Endothelial cell of umbilical vein (primary cell): ENCODE results near the gene CHST3. TPM values are rescaled to one million over a fixed set of nuclear protein-coding genes. Genes with fewer than 3 reads are reported as not detected.

Experiments used
- BruUV-seq: library from RNA; stranded (reverse); fragments of 400-500 nt; replicated peaks from 2 replicates; lab custom pipeline; 2021; lab: Mats Ljungman, UMichigan
- CTCF ChIA-PET: fragments of 300-600, 350-600 bp; sonication (Branson Sonifier 250); formaldehyde crosslinking; loops from one replicate; lab custom pipeline; 2021; ENCODE audit warnings: antibody characterized with exemption, inconsistent platforms; lab: Charles Lee
- POLR2A ChIA-PET: fragments of 300-600, 350-600 bp; sonication (Branson Sonifier 250); formaldehyde crosslinking; loops from one replicate; lab custom pipeline; 2021; ENCODE audit warnings: antibody characterized with exemption, inconsistent platforms; lab: Charles Lee
- DNase-seq: peaks from one replicate; pipeline ENCODE4 v3.0.0-alpha.2; 2011; ENCODE audit warnings: low read depth, low spot score
- FAIRE-seq: peaks from 2 replicates; lab custom pipeline; 2011; peaks lifted over from hg19 to GRCh38; lab: Jason Lieb, UNC
- H2AFZ ChIP-seq: 2 replicates; pipeline ENCODE4 v1.6.0; 2012; ENCODE audit warnings: low read depth, low read length, control low read depth, inconsistent platforms
- H3K27ac ChIP-seq: 2 replicates; pipeline ENCODE4 v1.5.1; 2011; ENCODE audit warnings: low read depth, mild to moderate bottlenecking, control low read depth, low read length, moderate library complexity; ENCODE audit not compliant: insufficient read depth
- H3K27me3 ChIP-seq, 2 experiments: 2 replicates each; pipeline versions ENCODE4 v1.6.0 to v1.6.1; 2011; ENCODE audit warnings: low read length in 2 of 2, mixed read lengths in 1 of 2; ENCODE audit not compliant: control insufficient read depth in 2 of 2, insufficient read depth in 2 of 2
- H3K36me3 ChIP-seq, 2 experiments: 2 replicates in 1 of 2; 3 replicates in 1 of 2; pipeline ENCODE4 v1.5.1; 2011; ENCODE audit warnings: low read length in 2 of 2, mild to moderate bottlenecking in 1 of 2, moderate library complexity in 1 of 2; ENCODE audit not compliant: control insufficient read depth in 2 of 2, insufficient read depth in 2 of 2; ENCODE audit errors: extremely low read depth in 1 of 2
- H3K4me1 ChIP-seq: 3 replicates; pipeline ENCODE4 v1.5.1; 2011; ENCODE audit warnings: mild to moderate bottlenecking, low read length; ENCODE audit not compliant: control insufficient read depth, insufficient read depth; ENCODE audit errors: extremely low read depth
- H3K4me2 ChIP-seq: 2 replicates; pipeline ENCODE4 v1.6.1; 2011; ENCODE audit warnings: low read length, control low read depth, mixed read lengths; ENCODE audit not compliant: insufficient read depth
- H3K4me3 ChIP-seq, 3 experiments: fragments of 200-600 bp in 1 of 3; sonication (generic), shearing (Covaris generic) in 1 of 3; replicated peaks in 1 of 3; 2 replicates each; pipeline ENCODE4 v1.5.1; 2011 to 2016; ENCODE audit warnings: control low read depth in 3 of 3, low read length in 3 of 3, mild to moderate bottlenecking in 2 of 3, inconsistent platforms in 1 of 3, low read depth in 1 of 3, moderate library complexity in 1 of 3; ENCODE audit not compliant: insufficient read depth in 1 of 3
- H3K79me2 ChIP-seq: 2 replicates; pipeline ENCODE4 v1.6.0; 2012; ENCODE audit warnings: low read length, inconsistent platforms; ENCODE audit not compliant: control insufficient read depth, insufficient read depth
- H3K9ac ChIP-seq: replicated peaks from 2 replicates; pipeline ENCODE3; 2011; ENCODE audit warnings: low read length, control low read depth; ENCODE audit not compliant: insufficient read depth; ENCODE audit errors: extremely low read depth
- H3K9me1 ChIP-seq: replicated peaks from 3 replicates; pipeline ENCODE4 v1.6.0; 2011; ENCODE audit warnings: mild to moderate bottlenecking, low read length; ENCODE audit not compliant: control insufficient read depth, insufficient read depth; ENCODE audit errors: extremely low read depth
- H3K9me3 ChIP-seq: replicated peaks from 2 replicates; pipeline ENCODE4 v1.5.1; 2012; ENCODE audit warnings: low read length, inconsistent platforms; ENCODE audit not compliant: control insufficient read depth, insufficient read depth
- H4K20me1 ChIP-seq: replicated peaks from 2 replicates; pipeline ENCODE3; 2011; ENCODE audit warnings: mild to moderate bottlenecking, low read length; ENCODE audit not compliant: control insufficient read depth, insufficient read depth; ENCODE audit errors: extremely low read depth
- EZH2 ChIP-seq: IDR thresholded peaks from 2 replicates; pipeline ENCODE4 v1.6.1; 2012; ENCODE audit warnings: borderline replicate concordance, low read depth, mild to moderate bottlenecking, moderate library complexity, low read length, inconsistent platforms; ENCODE audit not compliant: severe bottlenecking
- FOS ChIP-seq: IDR thresholded peaks from 2 replicates; pipeline ENCODE4 v1.6.1; 2011; ENCODE audit warnings: mild to moderate bottlenecking, low read length, moderate library complexity, borderline replicate concordance; ENCODE audit not compliant: insufficient read depth
- GATA2 ChIP-seq: IDR thresholded peaks from 2 replicates; pipeline ENCODE4 v1.7.0; 2011; ENCODE audit warnings: low read depth, mild to moderate bottlenecking, moderate library complexity, mixed read lengths, low read length; ENCODE audit not compliant: insufficient read length, insufficient read depth
- JUN ChIP-seq: IDR thresholded peaks from 2 replicates; pipeline ENCODE4 v1.6.1; 2011; ENCODE audit warnings: borderline replicate concordance, low read depth; ENCODE audit not compliant: insufficient read length, insufficient read depth
- MYC ChIP-seq: IDR thresholded peaks from one replicate; pipeline ENCODE4 v1.6.1; 2011; ENCODE audit warnings: mild to moderate bottlenecking, low read depth, low read length
- POLR2A ChIP-seq: IDR thresholded peaks from 2 replicates; pipeline ENCODE4 v1.6.1; 2012; ENCODE audit warnings: low read depth, mild to moderate bottlenecking, control low read depth, low read length
- POLR2AphosphoS5 ChIP-seq: IDR thresholded peaks from 2 replicates; pipeline ENCODE4 v1.6.1; 2012; ENCODE audit warnings: low read depth, mild to moderate bottlenecking, control low read depth, low read length, moderate library complexity; ENCODE audit not compliant: insufficient read depth
- dilution Hi-C: fragments of 300-500 bp; cut with MboI; formaldehyde crosslinking; loops from one replicate; pipeline ENCODE4 v1.15.0; 2019; ENCODE audit warnings: low sequenced_read_pairs; ENCODE audit not compliant: extremely low pct_ligation_motif_present
- intact Hi-C: fragments of 100-400 bp; cut with micrococcal nuclease; formaldehyde crosslinking; loops from one replicate; pipeline ENCODE4 v1.10.0; 2022
- polyA plus RNA-seq, 4 experiments: library from polyadenylated mRNA; depleted of rRNA in 3 of 4; stranded (reverse) in 3 of 4; unstranded in 1 of 4; fragments of >200 nt; gene quantifications; 2 replicates each; pipeline versions ENCODE4 v1.2.1 to v1.2.3, GENCODE V29; 2011 to 2012; ENCODE audit warnings: missing spikeins in 1 of 4
- total RNA-seq: library from RNA; stranded (reverse); gene quantifications from 2 replicates; pipeline ENCODE4 v1.2.3, GENCODE V29; 2021
- TF ChIP-seq, protein P1 (sequence below), 2 donors: IDR thresholded peaks; 1 replicate in 1 of 2; 2 replicates in 1 of 2; pipeline ENCODE4 v1.5.1; 2011; ENCODE audit warnings: low read length in 2 of 2, mild to moderate bottlenecking in 2 of 2, moderate library complexity in 2 of 2, control low read depth in 1 of 2, inconsistent platforms in 1 of 2, low read depth in 1 of 2; ENCODE audit not compliant: insufficient read depth in 1 of 2; ENCODE audit errors: extremely low read depth in 1 of 2
- TF ChIP-seq, protein P2 (sequence below): IDR thresholded peaks from 2 replicates; pipeline ENCODE4 v1.6.1; 2011; ENCODE audit not compliant: insufficient read depth, insufficient read length

CHST3 gene
- total and polyA plus RNA-seq, 2 donors (not counting 3 experiments of a cell fraction or from before 2014, with no cell fraction given), result 5.5 to 11.5 TPM

DNA sequence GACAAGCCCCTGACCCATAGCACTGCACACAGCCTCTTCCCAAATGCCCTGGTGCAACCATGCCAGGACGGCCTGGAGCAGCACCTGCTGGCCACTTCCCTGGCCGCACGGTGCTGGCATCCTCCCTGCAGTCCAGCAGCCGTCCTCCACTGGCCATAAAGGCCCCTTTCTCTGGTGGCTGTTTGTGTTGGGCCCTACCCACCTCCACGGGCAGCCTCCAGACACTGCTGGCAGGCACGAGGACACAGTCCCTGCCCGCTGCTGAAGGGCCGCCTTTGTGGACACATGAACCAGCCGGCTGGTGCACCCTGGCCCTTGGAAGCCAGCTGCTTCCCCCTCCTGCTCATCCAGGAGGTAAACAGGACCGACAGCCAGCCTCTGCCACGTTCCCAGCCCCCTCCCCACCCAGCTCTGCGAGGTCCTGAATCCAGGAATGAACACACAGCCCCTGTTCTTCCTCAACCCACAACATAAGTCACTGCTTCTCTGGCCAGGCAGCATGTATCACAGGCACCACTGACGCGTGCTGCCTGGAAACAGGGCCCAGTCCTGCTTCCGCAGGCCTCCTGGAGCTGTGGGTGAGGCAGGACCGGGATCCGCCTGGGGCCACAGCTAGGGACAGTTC is 80.3 kb downstream of the CHST3 start:
- no TSS peak for BruUV-seq
- H4K20me1 ChIP-seq, result no peaks in the 10 kb centered on the region
- no peak overlapping the region for H3K4me2 ChIP-seq
- H3K9me1 ChIP-seq, result no peaks in the 10 kb centered on the region
- peak; percentile 21 for FAIRE-seq
- TF ChIP-seq, protein P1, sequence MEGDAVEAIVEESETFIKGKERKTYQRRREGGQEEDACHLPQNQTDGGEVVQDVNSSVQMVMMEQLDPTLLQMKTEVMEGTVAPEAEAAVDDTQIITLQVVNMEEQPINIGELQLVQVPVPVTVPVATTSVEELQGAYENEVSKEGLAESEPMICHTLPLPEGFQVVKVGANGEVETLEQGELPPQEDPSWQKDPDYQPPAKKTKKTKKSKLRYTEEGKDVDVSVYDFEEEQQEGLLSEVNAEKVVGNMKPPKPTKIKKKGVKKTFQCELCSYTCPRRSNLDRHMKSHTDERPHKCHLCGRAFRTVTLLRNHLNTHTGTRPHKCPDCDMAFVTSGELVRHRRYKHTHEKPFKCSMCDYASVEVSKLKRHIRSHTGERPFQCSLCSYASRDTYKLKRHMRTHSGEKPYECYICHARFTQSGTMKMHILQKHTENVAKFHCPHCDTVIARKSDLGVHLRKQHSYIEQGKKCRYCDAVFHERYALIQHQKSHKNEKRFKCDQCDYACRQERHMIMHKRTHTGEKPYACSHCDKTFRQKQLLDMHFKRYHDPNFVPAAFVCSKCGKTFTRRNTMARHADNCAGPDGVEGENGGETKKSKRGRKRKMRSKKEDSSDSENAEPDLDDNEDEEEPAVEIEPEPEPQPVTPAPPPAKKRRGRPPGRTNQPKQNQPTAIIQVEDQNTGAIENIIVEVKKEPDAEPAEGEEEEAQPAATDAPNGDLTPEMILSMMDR (IDR thresholded peaks at IDR 0.05; ENCODE audit: extremely low read depth in 1 of 2, insufficient read depth in 1 of 2, low read depth in 1 of 2, low read length in 2 of 2), result peak; percentile 34 to 79
- no peak for TF ChIP-seq JUN
- H3K9ac ChIP-seq, result no peak overlapping the region
- dilution Hi-C loops (no loop called here), intact Hi-C loops (loop anchor here (1.0 kb wide), 2 partner anchors 88 to 148 kb away; no protein-coding TSS in a partner anchor)
- no peaks in the 10 kb centered on the region for H3K4me1 ChIP-seq
- CTCF ChIA-PET, result interaction anchor here (1.0 to 3.5 kb wide), 11 partner anchors 9 to 296 kb away, joined by 3 to 42 read pairs (median 4); no protein-coding TSS in a partner anchor
- no peak overlapping the region for H3K4me3 ChIP-seq
- no peaks in the 10 kb centered on the region for H3K36me3 ChIP-seq
- no peak overlapping the region for H3K27ac ChIP-seq
- H3K9me3 ChIP-seq, result no peaks in the 10 kb centered on the region
- DNase-seq, result peak; percentile 52
- H3K27me3 ChIP-seq, result no peaks in the 10 kb centered on the region
- H3K79me2 ChIP-seq, result no peaks in the 10 kb centered on the region
- POLR2A ChIA-PET, result interaction anchor here (1.0 kb wide), 1 partner anchor 35 kb away, joined by 3 read pairs; no protein-coding TSS in a partner anchor
- peak overlapping the region; percentile 39 for H2AFZ ChIP-seq

DNA sequence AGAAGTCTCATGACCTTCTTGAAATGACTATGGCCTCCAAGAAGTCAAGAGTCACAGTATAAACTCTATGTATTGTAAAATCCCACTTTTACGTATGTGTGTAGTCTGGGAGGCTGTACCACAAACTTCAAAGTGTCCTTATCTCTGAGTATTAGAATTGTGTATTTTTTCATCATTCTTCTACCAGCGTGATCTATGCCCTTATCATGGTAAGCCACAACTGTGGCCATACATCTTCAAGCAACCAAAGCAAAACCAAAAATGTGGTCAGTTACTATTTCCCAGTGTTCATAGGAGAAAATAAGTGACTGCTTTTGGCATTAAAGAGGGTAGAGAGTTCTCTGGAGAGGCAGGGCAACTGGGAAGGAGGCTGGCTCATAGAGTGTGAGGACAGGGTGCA is 81.4 kb downstream of the CHST3 start:
- DNase-seq, result no peak
- no peaks in the 10 kb centered on the region for H4K20me1 ChIP-seq
- H3K4me3 ChIP-seq, result no peak overlapping the region
- H3K4me2 ChIP-seq, result no peak overlapping the region
- no peaks in the 10 kb centered on the region for H3K79me2 ChIP-seq
- ChIA-PET CTCF (interaction anchor here (1.0 to 3.5 kb wide), 5 partner anchors 12 to 149 kb away, joined by 3 to 42 read pairs (median 9); no protein-coding TSS in a partner anchor), POLR2A (no interaction called here)
- no peak for FAIRE-seq
- no peak overlapping the region for H3K9ac ChIP-seq
- no peak overlapping the region for H3K27ac ChIP-seq
- H3K36me3 ChIP-seq, result no peaks in the 10 kb centered on the region
- H3K9me1 ChIP-seq, result no peaks in the 10 kb centered on the region
- intact Hi-C loops, result no loop called here
- no peaks in the 10 kb centered on the region for H3K4me1 ChIP-seq
- H3K27me3 ChIP-seq, result no peaks in the 10 kb centered on the region
- TF ChIP-seq EZH2 (no peak), FOS (no peak), JUN (no peak), MYC (no peak), POLR2A (no peak), GATA2 (no peak), POLR2AphosphoS5 (no peak)
- TF ChIP-seq, protein P2, sequence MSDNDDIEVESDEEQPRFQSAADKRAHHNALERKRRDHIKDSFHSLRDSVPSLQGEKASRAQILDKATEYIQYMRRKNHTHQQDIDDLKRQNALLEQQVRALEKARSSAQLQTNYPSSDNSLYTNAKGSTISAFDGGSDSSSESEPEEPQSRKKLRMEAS, result no peak
- TF ChIP-seq, protein P1 (IDR thresholded peaks at IDR 0.05; ENCODE audit: extremely low read depth in 1 of 2, insufficient read depth in 1 of 2, low read depth in 1 of 2, low read length in 2 of 2), result no peak
- no peak overlapping the region for H2AFZ ChIP-seq
- BruUV-seq, result no TSS peak
- dilution Hi-C loops, result no loop called here
- H3K9me3 ChIP-seq, result no peaks in the 10 kb centered on the region
